Measurements from ENCODE around the gene MALT1. TPM values are rescaled to one million over a fixed set of nuclear protein-coding genes. Genes with fewer than 3 reads are reported as not detected.
"Not testable (repeated sequence)": the region's sequence is repeated elsewhere in the genome, so short reads cannot be mapped to it uniquely, and the experiment has no call there.

MALT1 gene
- total and polyA plus RNA-seq, 11 donors = 5.4 to 18.3 (median 10.4) TPM

DNA sequence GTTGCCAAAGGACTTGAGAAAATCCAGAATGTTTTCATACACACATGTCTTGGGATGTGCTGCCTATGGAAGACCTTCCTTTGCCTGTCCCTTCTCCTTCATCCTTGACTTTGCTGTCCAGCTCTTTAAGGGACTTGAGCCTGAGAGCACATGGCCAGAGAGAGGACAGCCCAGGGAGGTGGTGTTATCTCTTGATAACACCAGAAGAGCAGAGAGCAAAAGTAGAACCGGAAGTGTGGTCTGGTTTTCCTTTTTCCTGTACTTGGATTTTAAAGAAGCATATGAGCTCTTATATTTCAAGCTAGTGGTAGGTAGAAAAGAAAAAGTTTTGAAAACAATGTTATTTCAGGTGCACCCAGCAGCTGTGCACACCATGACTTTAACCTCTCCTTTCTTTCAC, 99.3 kb downstream of the MALT1 start:
- intact Hi-C loops (cut with DNase I) = no loop called here
- H3K4me1 ChIP-seq = peaks cover 0 to 18% (median 10%) of the 10 kb centered on the region in 12 donors
- no peaks in the 10 kb centered on the region for H3K9me3 ChIP-seq
- H3K27ac ChIP-seq = no peak overlapping the region
- no peak for TF ChIP-seq POLR2A (IDR thresholded peaks at IDR 0.05)
- TF ChIP-seq, protein P1, sequence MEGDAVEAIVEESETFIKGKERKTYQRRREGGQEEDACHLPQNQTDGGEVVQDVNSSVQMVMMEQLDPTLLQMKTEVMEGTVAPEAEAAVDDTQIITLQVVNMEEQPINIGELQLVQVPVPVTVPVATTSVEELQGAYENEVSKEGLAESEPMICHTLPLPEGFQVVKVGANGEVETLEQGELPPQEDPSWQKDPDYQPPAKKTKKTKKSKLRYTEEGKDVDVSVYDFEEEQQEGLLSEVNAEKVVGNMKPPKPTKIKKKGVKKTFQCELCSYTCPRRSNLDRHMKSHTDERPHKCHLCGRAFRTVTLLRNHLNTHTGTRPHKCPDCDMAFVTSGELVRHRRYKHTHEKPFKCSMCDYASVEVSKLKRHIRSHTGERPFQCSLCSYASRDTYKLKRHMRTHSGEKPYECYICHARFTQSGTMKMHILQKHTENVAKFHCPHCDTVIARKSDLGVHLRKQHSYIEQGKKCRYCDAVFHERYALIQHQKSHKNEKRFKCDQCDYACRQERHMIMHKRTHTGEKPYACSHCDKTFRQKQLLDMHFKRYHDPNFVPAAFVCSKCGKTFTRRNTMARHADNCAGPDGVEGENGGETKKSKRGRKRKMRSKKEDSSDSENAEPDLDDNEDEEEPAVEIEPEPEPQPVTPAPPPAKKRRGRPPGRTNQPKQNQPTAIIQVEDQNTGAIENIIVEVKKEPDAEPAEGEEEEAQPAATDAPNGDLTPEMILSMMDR (IDR thresholded peaks at IDR 0.05) = no peak
- ATAC-seq (no peak), DNase-seq (no peak)
- no peak overlapping the region for H3K4me3 ChIP-seq
- H3K27me3 ChIP-seq = peaks cover 0 to 4% (median 0%) of the 10 kb centered on the region in 9 donors
- 0 to 11% (median 5%) methylated on average over 1 of the region's 1 CpG for WGBS, 4 donors
- no peaks in the 10 kb centered on the region for H3K36me3 ChIP-seq

DNA sequence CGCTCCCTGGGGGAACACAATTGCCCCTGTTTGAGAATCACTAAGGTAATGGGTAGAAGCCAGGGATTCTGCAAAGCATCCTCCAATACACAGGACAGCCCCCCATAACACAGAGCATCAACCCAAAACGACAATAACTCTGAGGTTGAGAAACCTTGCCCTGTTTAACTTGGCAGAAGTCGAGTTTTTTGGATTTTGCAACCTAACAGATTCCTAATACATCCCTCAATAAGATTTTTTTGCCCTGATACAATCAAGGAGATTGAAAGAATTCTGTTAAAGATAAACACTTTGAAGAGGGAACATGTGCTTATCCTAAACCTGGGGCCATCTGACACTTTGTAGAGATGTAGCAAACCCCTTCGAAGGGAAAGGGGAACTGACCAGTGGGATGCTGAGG, 100.9 kb downstream of the MALT1 start:
- Histone ChIP-seq H3K9me3 (no peaks in the 10 kb centered on the region), H3K4me3 (no peak overlapping the region), H3K36me3 (no peaks in the 10 kb centered on the region), H3K4me1 (peaks cover 0 to 18% (median 10%) of the 10 kb centered on the region in 12 donors), H3K27ac (no peak overlapping the region), H3K27me3 (peaks cover 0 to 4% (median 0%) of the 10 kb centered on the region in 9 donors)
- DNase-seq = no peak
- 66 to 70% (median 69%) methylated on average over 4 of the region's 4 CpGs for WGBS, 4 donors
- ATAC-seq = no peak
- intact Hi-C loops (cut with DNase I) = no loop called here
- TF ChIP-seq POLR2A (IDR thresholded peaks at IDR 0.05) = no peak
- TF ChIP-seq, protein P1 (IDR thresholded peaks at IDR 0.05) = no peak

DNA sequence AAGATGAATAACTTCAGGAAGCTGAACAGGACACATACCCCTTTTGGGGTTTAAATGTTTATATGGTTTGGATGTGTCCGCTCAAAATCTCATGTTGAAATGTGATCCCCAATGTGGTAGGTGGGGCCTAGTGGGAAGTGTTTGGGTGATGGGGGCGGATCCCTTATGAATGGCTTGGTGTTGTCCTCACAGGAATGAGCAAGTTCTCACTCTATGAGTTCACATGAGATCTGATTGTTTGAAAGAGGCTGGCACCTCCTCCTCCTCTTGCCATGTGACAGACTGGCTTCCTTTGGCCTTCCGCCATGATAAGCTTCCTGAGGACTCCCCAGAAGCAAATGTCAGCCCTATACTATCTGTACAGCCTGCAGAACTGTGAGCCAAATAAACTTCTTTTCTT, 104.8 kb downstream of the MALT1 start:
- Histone ChIP-seq H3K9me3 (no peaks in the 10 kb centered on the region), H3K4me3 (no peak overlapping the region), H3K4me1 (peaks cover 0 to 6% (median 0%) of the 10 kb centered on the region in 12 donors), H3K36me3 (no peaks in the 10 kb centered on the region), H3K27ac (no peak overlapping the region), H3K27me3 (no peaks in the 10 kb centered on the region)
- ATAC-seq = no peak
- 91 to 97% (median 95%) methylated on average over 3 of the region's 3 CpGs for WGBS, 4 donors
- intact Hi-C loops (cut with DNase I) = no loop called here
- TF ChIP-seq POLR2A (IDR thresholded peaks at IDR 0.05) = no peak
- TF ChIP-seq, protein P1 (IDR thresholded peaks at IDR 0.05) = no peak
- DNase-seq = no peak

DNA sequence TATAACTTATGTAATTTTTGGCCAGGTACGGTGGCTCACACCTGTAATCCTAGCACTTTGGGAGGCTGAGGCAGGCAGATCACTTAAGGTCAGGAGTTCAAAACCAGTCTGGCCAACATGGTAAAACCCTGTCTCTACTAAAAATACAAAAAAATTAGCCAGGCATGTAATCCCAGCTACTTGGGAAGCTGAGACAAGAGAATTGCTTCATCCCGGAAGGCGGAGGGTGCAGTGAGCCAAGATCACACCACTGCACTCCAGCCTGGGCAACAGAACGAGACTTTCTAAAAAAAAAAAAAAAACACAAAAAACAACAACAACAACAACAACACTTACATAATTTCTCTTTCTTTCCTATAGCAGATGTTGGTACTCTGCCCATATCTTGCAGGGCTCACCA, 105.3 kb downstream of the MALT1 start:
- H3K4me3 ChIP-seq; intact Hi-C loops (cut with DNase I); H3K27me3 ChIP-seq; ATAC-seq; H3K9me3 ChIP-seq; H3K27ac ChIP-seq; H3K4me1 ChIP-seq; DNase-seq; H3K36me3 ChIP-seq: not testable (repeated sequence)
- WGBS, 4 donors = 67 to 84% (median 81%) methylated on average over 4 of the region's 4 CpGs

DNA sequence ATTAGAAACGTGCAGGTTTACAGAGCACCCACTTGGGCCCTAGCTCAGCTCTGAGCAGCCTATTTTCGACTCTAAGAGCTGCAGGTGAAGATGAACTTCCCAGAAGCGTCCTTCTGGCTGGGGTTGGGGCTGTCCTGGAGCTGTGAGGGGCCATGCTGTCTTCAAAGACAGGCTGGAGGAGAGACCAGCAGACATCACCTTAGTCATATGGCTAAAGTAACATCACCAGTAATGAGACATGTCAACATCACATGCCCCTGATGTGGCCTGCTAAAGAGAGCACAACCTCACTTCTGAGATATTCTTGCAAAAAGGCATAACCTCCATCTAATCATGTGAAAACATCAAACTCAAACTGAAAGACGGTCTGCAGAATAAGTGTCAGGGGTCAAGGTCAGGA, 106.2 kb downstream of the MALT1 start:
- intact Hi-C loops (cut with DNase I) = no loop called here

More for the DNA sequence above, 106.2 kb downstream of the MALT1 start:
- Histone ChIP-seq H3K36me3 (no peaks in the 10 kb centered on the region), H3K27ac (no peak overlapping the region), H3K4me1 (peaks cover 0 to 13% (median 0%) of the 10 kb centered on the region in 12 donors), H3K9me3 (no peaks in the 10 kb centered on the region), H3K27me3 (no peaks in the 10 kb centered on the region), H3K4me3 (no peak overlapping the region)
- DNase-seq = no peak
- 83 to 91% (median 87%) methylated on average over 4 of the region's 4 CpGs for WGBS, 4 donors
- TF ChIP-seq, protein P1 (IDR thresholded peaks at IDR 0.05) = no peak
- no peak for TF ChIP-seq POLR2A (IDR thresholded peaks at IDR 0.05)
- no peak for ATAC-seq
